H1 (cell line): Measurements from ENCODE around the gene UVRAG. TPM values are rescaled to one million over a fixed set of nuclear protein-coding genes. Genes with fewer than 3 reads are reported as not detected.

Source experiments
- ATF3 ChIP-seq: IDR thresholded peaks from 2 replicates; pipeline ENCODE4 v1.6.1; 2011; ENCODE audit warnings: low read depth, mild to moderate bottlenecking, low read length; ENCODE audit not compliant: insufficient read depth
- CHD7 ChIP-seq: fragments of 300-600 bp; sonication (generic); IDR thresholded peaks from 2 replicates; pipeline ENCODE4 v1.7.1; 2012; ENCODE audit warnings: low read length, moderate library complexity, mild to moderate bottlenecking, inconsistent platforms; ENCODE audit not compliant: insufficient replicate concordance
- FOSL1 ChIP-seq: IDR thresholded peaks from 2 replicates; pipeline ENCODE4 v1.6.1; 2011; ENCODE audit warnings: mild to moderate bottlenecking, low read depth, low read length, moderate library complexity; ENCODE audit not compliant: insufficient read depth
- GABPA ChIP-seq: IDR thresholded peaks from 2 replicates; pipeline ENCODE4 v1.6.1; 2011; ENCODE audit warnings: mild to moderate bottlenecking, low read length, moderate library complexity, borderline replicate concordance; ENCODE audit not compliant: insufficient read depth
- HDAC6 ChIP-seq: IDR thresholded peaks from one replicate; pipeline ENCODE4 v1.7.1; 2012; ENCODE audit warnings: low read depth, mild to moderate bottlenecking, inconsistent platforms, low read length, moderate library complexity
- SAP30 ChIP-seq: fragments of 300-600 bp; sonication (generic); IDR thresholded peaks from 2 replicates; pipeline ENCODE4 v1.7.1; 2012; ENCODE audit warnings: low read length, moderate library complexity, mild to moderate bottlenecking, inconsistent platforms; ENCODE audit not compliant: insufficient read depth, insufficient replicate concordance
- SUZ12 ChIP-seq: fragments of 200-600 bp; sonication (generic); IDR thresholded peaks from 2 replicates; pipeline ENCODE4 v1.6.1; 2012; ENCODE audit warnings: mild to moderate bottlenecking, inconsistent platforms, low read length, moderate library complexity, mixed read lengths
- polyA plus RNA-seq, 7 experiments: library from polyadenylated mRNA; depleted of rRNA in 3 of 7; stranded (reverse) in 5 of 7; unstranded in 2 of 7; fragments of >200 nt in 5 of 7; fragments of 200-250 nt in 2 of 7; gene quantifications; 1 replicate in 5 of 7; 2 replicates in 1 of 7; 4 replicates in 1 of 7; pipeline versions ENCODE4 v1.2.1 to v1.2.3, GENCODE V29; 2011 to 2013; ENCODE audit warnings: missing spikeins in 2 of 7, mixed read lengths in 2 of 7
- total RNA-seq: library from RNA; stranded (reverse); fragmentation: NEBNext Ultra II Directional; extraction: Animal tissue kit (Norgen Biotek cat#: 25700); gene quantifications from 2 replicates; pipeline ENCODE4 v1.2.1, GENCODE V29; 2021

Gene UVRAG
- total and polyA plus RNA-seq, 2 of the 8 experiments (the other 6 are each of a cell fraction or from before 2014, with no cell fraction given): 5.5 to 14.7 TPM

GRCh38 chr11:75773595-75774353 lies 41.2 kb upstream of the UVRAG start (continued):
- TF ChIP-seq HDAC6: no peak
- no peak for TF ChIP-seq SAP30
- TF ChIP-seq CHD7: no peak
- TF ChIP-seq FOSL1: no peak
- TF ChIP-seq GABPA: no peak
- no peak for TF ChIP-seq SUZ12
- no peak for TF ChIP-seq ATF3
